ENCODE results near the gene CPNE7.
"Not testable (repeated sequence)": the region's sequence is repeated elsewhere in the genome, so short reads cannot be mapped to it uniquely, and the experiment has no call there.

The CPNE7 gene

DNA sequence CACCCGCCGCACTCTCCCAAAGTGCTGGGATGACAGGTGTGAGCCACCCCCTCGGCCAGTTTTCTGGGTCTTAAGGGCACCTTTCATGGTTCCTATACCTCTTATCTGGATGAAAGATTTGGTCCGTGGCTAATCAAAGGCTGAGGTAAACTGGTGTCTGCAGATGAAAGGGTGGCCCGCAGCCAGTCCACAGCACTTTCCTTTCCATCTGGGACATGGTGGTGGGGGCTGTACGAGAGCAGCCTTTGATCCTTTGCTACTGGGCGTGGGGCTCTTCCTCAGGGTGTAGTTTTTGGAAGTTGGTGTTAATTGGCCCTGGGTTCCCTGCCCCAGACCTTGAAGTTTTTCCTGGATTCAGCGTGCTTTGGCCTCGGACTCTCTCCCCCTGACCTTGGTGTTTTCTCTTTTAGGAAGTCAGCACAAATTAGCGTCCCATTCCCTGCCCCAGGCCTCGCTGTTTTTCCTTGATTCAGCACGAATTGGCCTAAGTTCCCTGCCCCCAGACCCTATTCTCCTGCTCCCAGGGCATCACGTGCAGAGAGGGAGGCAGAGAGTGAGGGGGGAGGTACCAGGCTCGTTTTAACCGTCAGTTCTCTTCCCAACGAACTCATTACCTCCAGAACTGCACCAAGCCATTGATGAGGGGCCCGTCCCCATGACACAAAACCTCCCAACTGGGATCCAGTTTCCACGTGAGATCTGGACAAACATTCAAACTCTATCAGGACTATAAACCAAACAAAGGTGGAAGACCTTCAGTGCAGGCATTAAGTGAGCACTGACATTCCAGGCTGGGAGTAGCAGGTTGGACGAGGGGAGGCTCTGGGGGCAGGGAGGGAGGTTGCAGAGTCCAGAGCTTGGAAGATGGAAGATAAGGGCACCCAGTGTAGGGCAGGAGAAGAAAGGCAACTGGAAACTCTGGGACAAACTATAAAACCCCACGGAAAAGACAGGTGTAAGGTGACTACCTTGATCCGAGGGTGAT lies 49.5 kb downstream of the CPNE7 start:
- no peak for DNase-seq

DNA sequence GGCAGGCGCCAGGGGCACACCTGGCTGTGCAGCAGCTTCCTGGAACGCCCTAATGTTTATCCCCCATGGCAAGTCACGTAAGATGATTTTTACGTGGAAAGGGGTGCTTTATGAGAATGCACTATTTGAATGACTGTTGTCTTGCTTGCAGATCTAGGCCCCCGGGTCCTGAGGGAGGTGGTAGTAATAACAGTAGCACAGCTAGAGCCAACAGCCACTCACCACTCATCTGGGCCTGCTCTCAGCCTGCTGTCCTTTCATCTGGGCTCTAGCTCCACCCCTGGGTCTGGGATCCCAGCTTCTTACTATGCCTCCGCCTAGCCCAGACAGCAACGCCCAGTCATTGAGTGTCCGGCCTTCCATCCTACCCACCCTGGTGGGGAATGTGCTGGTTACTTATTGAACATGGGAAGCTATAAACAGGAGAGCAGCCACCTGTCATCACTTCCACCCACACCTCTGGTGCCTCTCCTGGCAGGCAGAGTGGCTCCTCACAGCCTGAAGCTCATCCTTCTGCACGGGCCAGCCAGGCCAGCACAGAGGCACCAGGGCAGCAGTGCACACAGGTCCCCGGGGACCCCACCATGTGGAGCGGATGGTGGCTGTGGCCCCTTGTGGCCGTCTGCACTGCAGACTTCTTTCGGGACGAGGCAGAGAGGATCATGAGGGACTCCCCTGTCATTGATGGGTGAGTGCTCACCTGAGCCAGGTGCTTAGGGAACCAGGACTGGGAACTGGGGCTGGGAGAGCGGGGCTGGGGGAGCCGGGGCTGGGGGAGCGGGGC lies 54.5 kb downstream of the CPNE7 start:
- no peak for DNase-seq

DNA sequence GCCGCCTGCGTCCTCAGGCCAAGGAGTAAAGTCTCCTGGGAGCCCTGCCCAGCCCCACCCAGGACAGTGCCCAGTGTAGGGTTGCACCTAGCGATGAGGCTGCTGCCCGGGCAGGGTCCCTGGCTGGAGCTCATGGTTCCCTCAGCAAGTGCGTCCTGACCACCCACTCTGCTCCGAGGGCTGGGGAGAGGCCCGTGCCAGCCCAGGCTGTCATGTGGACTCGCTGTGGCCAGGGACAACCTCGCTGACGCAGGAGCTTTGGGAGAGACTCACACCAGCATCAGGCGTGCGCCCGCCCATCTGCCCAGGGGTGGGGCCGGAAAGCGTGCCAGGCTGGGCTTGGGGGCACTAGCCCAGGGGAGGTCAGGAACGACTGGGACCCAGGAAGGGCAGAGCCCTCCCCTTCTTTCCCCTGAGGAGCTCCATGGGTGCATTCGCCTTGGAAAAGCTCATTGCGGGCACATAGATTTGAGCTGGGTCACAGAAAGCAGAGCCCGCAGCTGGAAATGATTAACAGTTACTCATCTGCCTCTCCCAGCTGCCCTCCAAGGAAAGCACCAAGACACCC lies 57.6 kb downstream of the CPNE7 start:
- no peak for DNase-seq

- not testable (repeated sequence) for DNase-seq
These were observed 59.2 kb downstream of the CPNE7 start for GRCh38 chr16:89634463-89635385.

DNA sequence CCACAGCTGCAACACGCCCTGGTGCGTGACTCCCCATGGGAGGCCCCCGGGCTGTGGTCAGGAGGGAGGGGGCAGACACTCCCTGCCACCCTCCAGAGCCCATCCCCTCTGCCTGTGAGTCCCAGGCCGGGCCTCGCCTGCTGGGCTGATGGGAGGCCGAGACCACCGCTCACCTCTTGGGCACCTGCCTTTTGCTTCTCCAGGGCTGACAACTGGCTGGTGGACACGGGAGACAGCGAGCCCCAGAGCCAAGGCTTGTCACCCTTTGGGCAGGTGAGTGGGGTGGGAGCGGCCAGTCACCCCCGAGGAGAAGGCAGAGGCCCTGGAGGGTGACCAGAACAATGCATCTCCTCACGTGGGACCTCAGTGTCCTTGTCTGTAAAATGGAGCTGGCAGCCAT lies 61.1 kb downstream of the CPNE7 start:
- no peak for DNase-seq

DNA sequence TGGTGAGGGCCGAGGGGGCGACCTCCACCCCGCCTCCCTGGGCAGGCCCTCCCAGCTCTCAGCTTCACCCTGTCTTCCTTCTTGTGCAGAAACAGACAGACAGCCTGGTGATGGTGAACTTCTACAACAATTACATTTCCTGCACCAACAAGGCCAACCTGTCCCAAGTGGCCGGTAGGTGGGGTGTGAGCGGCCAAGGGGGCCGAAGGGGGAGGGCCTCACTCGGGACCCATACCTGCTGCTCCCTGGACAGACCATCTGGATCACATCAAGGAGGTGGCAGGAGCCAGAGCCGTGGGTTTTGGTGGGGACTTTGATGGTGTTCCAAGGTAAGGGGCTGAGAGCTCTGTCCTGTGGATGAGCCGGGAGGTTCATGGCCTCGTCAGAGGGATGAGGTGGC lies 61.8 kb downstream of the CPNE7 start:
- no peak for DNase-seq

- no peak for DNase-seq
These were observed 62.9 kb downstream of the CPNE7 start for GRCh38 chr16:89638455-89638854.

- DNase-seq: no peak
These were observed 63.8 kb downstream of the CPNE7 start for GRCh38 chr16:89639385-89639784.

DNA sequence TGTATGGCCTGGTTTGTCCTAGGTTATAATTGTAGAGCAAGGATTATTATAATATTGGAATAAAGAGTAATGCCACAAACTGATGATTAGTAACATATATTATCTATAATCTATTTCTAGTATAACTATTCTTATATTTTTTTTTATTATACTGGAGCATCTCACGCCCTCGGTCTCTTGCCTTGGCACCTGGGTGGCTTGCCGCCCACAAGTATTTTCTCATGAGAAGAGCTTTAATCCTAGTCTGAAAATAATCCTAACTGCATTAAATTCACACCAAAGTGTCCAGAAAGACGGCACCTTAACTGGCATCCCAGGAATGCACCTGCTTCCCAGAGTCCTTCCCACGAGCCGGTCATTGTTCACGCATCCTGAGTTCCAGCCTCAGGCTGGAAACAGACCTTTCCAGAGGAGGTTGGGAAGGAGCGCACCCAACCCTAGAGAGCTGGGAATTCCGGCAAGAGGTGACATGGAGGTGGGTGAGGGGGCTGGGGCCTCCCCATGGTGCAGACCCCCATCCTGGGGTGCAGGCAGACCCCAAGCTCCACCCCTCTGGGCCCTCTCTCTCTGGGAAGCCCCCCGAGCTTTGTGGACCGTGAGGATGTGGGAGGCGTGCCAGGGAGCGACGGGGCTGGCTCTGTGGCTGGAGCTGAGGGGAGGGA lies 66.0 kb downstream of the CPNE7 start:
- no peak for DNase-seq

DNA sequence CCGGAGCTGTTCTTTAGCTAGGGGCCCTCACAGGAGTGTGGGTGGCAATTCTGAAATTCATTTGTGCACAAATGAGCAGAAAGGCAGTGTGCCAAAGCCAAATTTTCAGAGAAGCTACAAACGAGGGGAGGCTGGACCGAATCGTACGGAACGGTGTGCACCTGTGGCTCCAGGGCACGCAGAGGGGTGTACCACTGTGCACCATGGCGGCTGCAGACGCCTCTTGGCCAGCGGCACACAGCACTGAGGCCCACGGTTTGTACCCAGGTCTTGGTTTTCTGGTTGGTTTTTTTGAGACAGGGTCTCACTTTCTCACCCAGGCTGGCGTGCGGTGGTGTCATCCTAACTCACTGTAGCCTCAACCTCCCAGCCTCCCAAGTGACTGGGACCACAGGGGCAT lies 67.0 kb downstream of the CPNE7 start:
- no peak for DNase-seq

DNA sequence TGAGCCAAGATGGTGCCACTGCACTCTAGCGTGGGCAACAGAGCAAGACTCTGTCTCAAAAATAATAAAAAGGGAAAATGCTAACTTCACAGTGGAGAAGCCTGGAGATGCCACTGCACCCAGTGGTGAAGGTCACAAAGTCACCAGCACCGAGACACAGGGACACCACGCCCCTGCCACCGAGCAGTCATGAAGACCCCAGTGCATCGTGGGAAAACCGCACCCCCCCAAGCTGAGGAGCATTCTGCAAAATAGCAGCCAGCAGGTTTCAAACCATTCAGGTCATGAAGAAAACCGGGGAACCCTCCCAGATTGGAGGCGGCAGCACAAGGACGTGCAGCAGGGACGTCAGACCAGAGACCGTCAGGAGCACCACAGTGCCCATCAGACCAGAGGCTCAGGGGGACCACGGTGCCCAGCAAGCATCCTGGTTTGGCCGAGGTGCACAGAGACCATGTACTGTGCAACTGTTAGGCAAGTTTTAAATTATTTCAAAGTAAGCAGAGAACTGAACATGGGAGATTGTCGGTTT lies 68.3 kb downstream of the CPNE7 start:
- DNase-seq: no peak

GRCh38 chr16:89645122-89645521 lies 69.6 kb downstream of the CPNE7 start:
- DNase-seq: no peak

GRCh38 chr16:89646270-89646669 lies 70.7 kb downstream of the CPNE7 start:
- DNase-seq: no peak

All from effector CD8-positive, alpha-beta T cell (primary cell).